Esophagus squamous epithelium (tissue), 4 donors: Measurements from ENCODE around the gene GKAP1.

Source experiments
- POLR2A ChIP-seq, 4 donors: fragments of 450-650 bp; IDR thresholded peaks; one replicate each; pipeline ENCODE4 v1.6.1; 2017; ENCODE audit warnings: antibody characterized with exemption in 4 of 4, mild to moderate bottlenecking in 4 of 4, moderate library complexity in 3 of 4
- TF ChIP-seq, protein P1 (sequence below), 6 experiments: fragments of 450-650 bp in 4 of 6; fragments of 200-600 bp in 2 of 6; sonication (generic) in 2 of 6; IDR thresholded peaks; one replicate each; pipeline ENCODE4 v1.5.1; 2016 to 2019; ENCODE audit warnings: antibody characterized with exemption in 6 of 6, mild to moderate bottlenecking in 4 of 6, moderate library complexity in 4 of 6

DNA sequence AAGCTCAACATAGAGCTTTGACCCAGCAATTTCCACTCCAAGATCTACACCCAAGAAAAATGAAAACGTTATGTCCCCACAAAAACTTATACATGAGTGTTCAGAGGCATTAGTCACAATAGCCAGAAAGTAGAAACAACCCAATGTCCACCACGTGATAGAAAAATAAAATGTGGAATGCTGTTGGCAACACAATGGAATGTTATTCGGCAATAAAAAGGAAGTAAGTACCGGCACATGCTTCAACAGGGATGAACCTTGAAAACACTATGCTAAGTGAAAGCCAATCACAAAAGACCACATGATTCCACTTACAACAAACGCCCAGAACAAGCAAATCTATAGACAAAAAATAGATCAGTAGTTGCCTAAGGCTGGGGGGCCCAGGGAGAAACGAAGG is 115.8 kb downstream of the GKAP1 start:
- TF ChIP-seq, protein P1, sequence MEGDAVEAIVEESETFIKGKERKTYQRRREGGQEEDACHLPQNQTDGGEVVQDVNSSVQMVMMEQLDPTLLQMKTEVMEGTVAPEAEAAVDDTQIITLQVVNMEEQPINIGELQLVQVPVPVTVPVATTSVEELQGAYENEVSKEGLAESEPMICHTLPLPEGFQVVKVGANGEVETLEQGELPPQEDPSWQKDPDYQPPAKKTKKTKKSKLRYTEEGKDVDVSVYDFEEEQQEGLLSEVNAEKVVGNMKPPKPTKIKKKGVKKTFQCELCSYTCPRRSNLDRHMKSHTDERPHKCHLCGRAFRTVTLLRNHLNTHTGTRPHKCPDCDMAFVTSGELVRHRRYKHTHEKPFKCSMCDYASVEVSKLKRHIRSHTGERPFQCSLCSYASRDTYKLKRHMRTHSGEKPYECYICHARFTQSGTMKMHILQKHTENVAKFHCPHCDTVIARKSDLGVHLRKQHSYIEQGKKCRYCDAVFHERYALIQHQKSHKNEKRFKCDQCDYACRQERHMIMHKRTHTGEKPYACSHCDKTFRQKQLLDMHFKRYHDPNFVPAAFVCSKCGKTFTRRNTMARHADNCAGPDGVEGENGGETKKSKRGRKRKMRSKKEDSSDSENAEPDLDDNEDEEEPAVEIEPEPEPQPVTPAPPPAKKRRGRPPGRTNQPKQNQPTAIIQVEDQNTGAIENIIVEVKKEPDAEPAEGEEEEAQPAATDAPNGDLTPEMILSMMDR (IDR thresholded peaks at IDR 0.05), result no peak
- no peak for TF ChIP-seq POLR2A (IDR thresholded peaks at IDR 0.05)
